Inflammatory macrophage (primary cell): ENCODE data around the gene RAB3C.
"Not testable (repeated sequence)": the region's sequence is repeated elsewhere in the genome, so short reads cannot be mapped to it uniquely, and the experiment has no call there.

ENCODE experiments used
- DNase-seq, 2 donors: peaks; one replicate each; pipeline ENCODE4 v3.0.0-alpha.2; 2020 to 2022
- total RNA-seq, 18 experiments: gene quantifications; one replicate each; lab custom pipeline; 2026; ENCODE audit warnings: mixed read lengths in 6 of 18, inconsistent platforms in 2 of 18; lab: John Stamatoyannopoulos, UW

RAB3C gene
- 0 to 0.16 (median 0) reads per million in 18 experiments for total RNA-seq

DNA sequence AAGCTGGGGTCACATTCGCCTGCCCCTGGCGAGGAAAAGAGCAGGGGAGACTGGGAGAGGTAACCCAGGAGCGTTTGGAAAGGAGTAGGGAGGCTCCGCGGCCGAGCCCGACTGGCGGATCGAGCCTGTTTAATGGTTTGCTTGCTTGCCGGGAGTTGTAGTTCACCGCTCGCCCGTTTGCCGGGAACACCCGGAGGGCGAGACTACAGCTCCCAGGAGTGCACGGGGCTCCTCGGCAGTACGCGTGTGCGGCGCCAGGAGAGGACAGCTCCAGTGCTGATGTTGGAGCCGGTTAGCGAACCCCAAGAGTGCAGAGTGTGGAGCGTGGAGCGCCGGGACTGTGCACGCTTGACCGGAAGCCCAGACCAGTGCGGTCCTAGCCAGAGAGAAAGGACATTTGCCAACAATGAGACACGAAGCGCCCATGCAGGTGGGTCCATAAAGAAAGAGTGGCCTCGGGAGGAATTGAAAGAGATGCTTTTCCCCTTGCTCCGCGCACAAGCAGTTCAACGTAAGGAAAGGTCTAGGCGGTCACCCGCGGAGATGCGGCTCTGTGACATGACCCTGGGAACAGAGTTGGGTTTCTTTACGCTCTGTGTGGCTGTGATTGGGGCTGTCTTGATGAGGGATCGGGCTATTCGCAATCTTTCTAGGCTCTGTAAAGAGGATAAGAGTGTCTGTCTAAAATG lies at the start of gene RAB3C:
Gene RAB3C, plus strand, starts transcription at position 273 of the 689 bp plus-strand sequence. Its CDS starts 134 bp downstream, at position 407.
- DNase-seq: peak; percentile 93 to 96

- DNase-seq: not testable (repeated sequence)
Measured at GRCh38 chr5:58541935-58542334, 40.9 kb upstream of the RAB3C start.

DNA sequence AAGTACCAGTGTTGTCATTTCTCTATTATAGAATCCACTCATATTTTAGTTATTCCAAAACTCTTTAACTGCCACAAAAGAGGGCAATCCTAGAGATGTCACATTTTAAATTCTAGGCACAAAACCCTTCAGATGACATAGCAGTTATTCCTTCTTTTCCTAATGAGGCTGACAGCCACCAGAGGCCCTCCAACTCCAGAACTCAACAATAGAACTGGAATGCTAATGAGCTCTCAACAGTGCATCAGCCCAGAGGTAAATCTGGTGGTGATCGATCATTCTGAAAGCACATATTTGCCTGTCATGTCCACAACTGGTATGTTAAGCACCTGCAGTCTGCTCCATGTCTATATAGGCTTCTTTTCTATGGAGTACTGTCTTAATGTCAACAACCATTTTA lies 40.2 kb upstream of the RAB3C start:
- no peak for DNase-seq

DNA sequence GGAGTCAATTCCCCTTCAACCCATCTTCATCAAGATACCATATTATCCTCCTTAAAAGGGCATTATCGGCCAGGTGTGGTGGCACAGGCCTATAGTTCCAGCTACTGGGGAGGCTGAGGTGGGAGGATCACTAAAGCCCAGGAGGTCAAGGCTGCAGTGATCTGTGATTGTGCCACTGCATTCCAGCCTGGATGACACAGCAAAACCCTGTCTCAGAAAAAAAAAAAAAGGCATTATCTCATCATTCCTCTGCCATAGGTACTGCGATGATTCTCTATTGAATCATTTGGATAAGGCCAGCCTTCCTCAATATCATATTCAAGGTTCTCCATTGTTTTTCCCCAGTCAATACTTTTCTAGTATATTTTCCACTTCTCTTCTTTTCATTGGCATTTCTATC lies 39.2 kb upstream of the RAB3C start:
- DNase-seq: peak in 1 of 2 donors; percentile 30

GRCh38 chr5:58544195-58544594 lies 38.7 kb upstream of the RAB3C start:
- DNase-seq: peak; percentile 58 to 96

- DNase-seq: no peak
Measured at GRCh38 chr5:58544926-58545325, 37.9 kb upstream of the RAB3C start.

GRCh38 chr5:58545912-58546311 lies 37.0 kb upstream of the RAB3C start:
- DNase-seq: peak; percentile 70 to 74

GRCh38 chr5:58548068-58548467 lies 34.8 kb upstream of the RAB3C start:
- DNase-seq: no peak

- no peak for DNase-seq
Measured at GRCh38 chr5:58551492-58551891, 31.4 kb upstream of the RAB3C start.

DNA sequence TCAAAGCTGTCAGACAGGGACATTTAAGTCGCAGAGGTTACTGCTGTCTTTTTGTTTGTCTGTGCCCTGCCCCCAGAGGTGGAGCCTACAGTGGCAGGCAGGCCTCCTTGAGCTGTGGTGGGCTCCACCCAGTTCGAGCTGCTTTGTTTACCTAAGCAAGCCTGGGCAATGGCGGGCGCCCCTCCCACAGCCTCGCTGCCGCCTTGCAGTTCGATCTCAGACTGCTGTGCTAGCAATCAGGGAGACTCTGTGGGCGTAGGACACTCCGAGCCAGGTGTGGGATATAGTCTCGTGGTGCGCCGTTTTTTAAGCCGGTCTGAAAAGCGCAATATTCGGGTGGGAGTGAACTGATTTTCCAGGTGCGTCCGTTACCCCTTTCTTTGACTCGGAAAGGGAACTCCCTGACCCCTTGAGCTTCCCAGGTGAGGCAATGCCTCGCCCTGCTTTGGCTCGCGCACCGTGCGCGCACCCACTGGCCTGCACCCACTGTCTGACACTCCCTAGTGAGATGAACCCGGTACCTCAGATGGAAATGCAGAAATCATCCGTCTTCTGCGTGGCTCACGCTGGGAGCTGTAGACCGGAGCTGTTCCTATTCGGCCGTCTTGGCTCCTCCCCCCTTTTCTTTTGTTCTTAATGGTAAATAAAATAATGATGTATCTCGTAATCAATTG lies 25.1 kb upstream of the RAB3C start:
- DNase-seq: not testable (repeated sequence)

GRCh38 chr5:58563016-58563700 lies 19.7 kb upstream of the RAB3C start:
- not testable (repeated sequence) for DNase-seq

GRCh38 chr5:58564043-58564832 lies 18.6 kb upstream of the RAB3C start:
- not testable (repeated sequence) for DNase-seq

DNA sequence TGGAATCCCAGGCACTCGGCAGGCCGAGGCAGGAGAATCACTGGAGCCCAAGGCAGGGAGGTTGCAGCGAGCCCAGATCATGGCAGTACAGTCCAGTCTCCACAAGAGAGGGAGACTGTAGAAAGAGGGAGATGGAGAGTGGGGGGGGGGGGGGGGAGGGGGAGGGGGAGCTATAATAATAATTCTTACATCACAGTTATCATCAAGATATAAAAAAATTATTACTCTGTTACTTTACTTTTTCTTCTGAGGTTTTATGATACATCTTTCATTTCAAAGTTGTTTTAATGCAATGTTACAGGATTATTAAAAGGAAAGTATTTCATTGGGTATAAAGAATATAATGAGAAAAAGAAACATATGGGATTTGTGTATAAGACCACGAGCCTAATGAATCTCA lies 17.8 kb upstream of the RAB3C start:
- no peak for DNase-seq

DNA sequence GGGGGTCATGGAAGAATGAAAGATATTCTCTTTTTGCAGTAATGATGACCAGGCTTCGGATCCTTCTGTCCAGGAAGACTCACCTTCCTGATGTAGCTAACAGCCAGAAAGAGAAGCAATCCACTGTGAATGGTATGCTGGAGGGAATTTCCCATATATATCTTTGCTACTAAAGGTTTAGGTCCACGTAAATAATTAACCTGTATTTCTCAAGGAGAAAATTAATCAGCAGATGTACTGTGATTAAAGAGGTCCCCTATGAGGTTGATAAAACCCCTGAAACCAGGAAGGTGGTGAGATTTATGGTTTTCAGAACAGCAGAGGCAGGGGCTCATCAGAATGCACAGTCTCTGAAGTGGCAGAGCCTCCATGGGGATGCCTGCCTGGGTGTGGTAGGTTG lies 11.4 kb upstream of the RAB3C start:
- DNase-seq: no peak

GRCh38 chr5:58572973-58573372 lies 9.9 kb upstream of the RAB3C start:
- not testable (repeated sequence) for DNase-seq

GRCh38 chr5:58579781-58580180 lies 3.1 kb upstream of the RAB3C start:
- DNase-seq: no peak

- DNase-seq: peak in 1 of 2 donors; percentile 3
Measured at GRCh38 chr5:58582019-58582802, 664 bp upstream of the RAB3C start.

GRCh38 chr5:58595952-58596351 lies 13.1 kb downstream of the RAB3C start:
- no peak for DNase-seq

DNA sequence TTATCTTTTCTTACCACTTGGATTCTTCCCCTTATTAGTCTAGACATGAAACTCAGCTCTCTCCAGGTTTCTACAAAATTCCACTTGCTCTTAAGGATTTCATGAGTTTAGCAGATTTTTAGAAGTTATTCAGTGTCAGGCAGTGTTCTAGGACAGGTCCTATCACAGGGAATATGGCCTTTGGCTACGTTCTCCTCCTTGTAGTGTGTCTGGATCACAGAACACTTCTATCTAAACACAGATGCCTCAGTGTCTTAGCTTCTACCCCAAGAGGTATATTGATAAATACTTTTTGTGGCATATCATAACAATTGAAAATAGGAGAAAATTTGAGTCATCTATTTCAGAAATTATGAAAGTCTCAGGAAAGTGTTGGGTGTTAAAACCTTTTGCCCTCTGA lies 15.6 kb downstream of the RAB3C start:
- no peak for DNase-seq

DNA sequence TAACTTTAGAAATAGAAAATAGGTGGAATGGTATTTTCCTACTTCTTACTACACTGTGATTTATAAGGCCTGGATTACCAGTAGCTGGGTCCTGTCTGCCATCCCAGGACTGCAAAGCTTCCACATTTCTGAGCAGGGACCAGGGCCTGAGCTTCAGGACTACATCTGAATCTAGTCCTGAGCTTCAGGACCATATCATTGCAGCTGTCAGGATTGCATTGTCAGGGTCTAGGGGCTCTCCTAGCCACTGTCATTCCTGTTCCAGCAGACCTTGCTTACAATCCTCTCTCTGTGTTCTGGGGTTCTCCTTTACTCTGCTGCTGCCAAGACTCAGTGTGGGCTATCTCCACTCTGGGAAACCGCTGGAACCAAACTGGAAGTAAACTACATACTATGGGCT lies 16.3 kb downstream of the RAB3C start:
- no peak for DNase-seq

- DNase-seq: not testable (repeated sequence)
Measured at GRCh38 chr5:58600613-58601012, 17.7 kb downstream of the RAB3C start.

DNA sequence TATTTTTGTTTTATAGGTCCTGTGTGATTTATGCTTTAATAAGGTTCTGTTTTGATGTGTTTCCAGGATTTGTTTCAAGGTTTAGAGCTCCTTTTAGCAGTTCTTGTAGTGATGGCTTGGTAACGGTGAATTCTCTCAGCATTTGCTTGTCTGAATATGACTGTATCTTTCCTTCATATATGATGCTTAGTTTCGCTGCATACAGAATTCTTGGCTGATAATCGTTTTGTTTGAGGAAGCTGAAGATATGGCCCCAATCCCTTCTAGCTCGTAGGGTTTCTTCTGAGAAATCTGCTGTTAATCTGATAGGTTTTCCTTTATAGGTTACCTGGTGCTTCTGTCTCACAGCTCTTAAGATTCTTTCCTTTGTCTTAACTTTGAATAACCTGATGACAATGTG lies 20.0 kb downstream of the RAB3C start:
- DNase-seq: not testable (repeated sequence)
